ENCODE results near the gene FGFRL1.
"Not testable (repeated sequence)": the region's sequence is repeated elsewhere in the genome, so short reads cannot be mapped to it uniquely, and the experiment has no call there.

FGFRL1 gene

GRCh38 chr4:1053080-1053661 lies 41.7 kb downstream of the FGFRL1 start:
- DNase-seq, result no peak

- not testable (repeated sequence) for DNase-seq
These were observed 42.5 kb downstream of the FGFRL1 start for GRCh38 chr4:1053891-1054290.

GRCh38 chr4:1054696-1055242 lies 43.3 kb downstream of the FGFRL1 start:
- not testable (repeated sequence) for DNase-seq

GRCh38 chr4:1055243-1055701 lies 43.8 kb downstream of the FGFRL1 start:
- DNase-seq, result not testable (repeated sequence)

- DNase-seq, result peak; percentile 34 to 55 (median 45)
These were observed 44.5 kb downstream of the FGFRL1 start for GRCh38 chr4:1055721-1056590.

- DNase-seq, result no peak
These were observed 45.4 kb downstream of the FGFRL1 start for GRCh38 chr4:1056671-1057402.

- DNase-seq, result no peak
These were observed 45.9 kb downstream of the FGFRL1 start for GRCh38 chr4:1057403-1057745.

- no peak for DNase-seq
These were observed 47.0 kb downstream of the FGFRL1 start for GRCh38 chr4:1058198-1058996.

- no peak for DNase-seq
These were observed 47.7 kb downstream of the FGFRL1 start for GRCh38 chr4:1058997-1059665.

- no peak for DNase-seq
These were observed 48.7 kb downstream of the FGFRL1 start for GRCh38 chr4:1060121-1060520.

- no peak for DNase-seq
These were observed 49.2 kb downstream of the FGFRL1 start for GRCh38 chr4:1060621-1061020.

GRCh38 chr4:1061056-1061700 lies 49.8 kb downstream of the FGFRL1 start:
- no peak for DNase-seq

GRCh38 chr4:1061760-1062159 lies 50.3 kb downstream of the FGFRL1 start:
- no peak for DNase-seq

- no peak for DNase-seq
These were observed 51.0 kb downstream of the FGFRL1 start for GRCh38 chr4:1062419-1062818.

- DNase-seq, result no peak
These were observed 54.3 kb downstream of the FGFRL1 start for GRCh38 chr4:1065732-1066131.

- DNase-seq, result no peak
These were observed 58.0 kb downstream of the FGFRL1 start for GRCh38 chr4:1069394-1069793.

GRCh38 chr4:1072830-1073446 lies 61.5 kb downstream of the FGFRL1 start:
- peak; percentile 72 to 76 (median 74) for DNase-seq

GRCh38 chr4:1074077-1074476 lies 62.7 kb downstream of the FGFRL1 start:
- no peak for DNase-seq

- no peak for DNase-seq
These were observed 63.8 kb downstream of the FGFRL1 start for GRCh38 chr4:1075225-1075624.

GRCh38 chr4:1075809-1076699 lies 64.6 kb downstream of the FGFRL1 start:
- DNase-seq, result no peak

All from suppressor macrophage (primary cell).